GM23338 (cell line): ENCODE measurements around the gene TFB1M. TPM values are rescaled to one million over a fixed set of nuclear protein-coding genes. Genes with fewer than 3 reads are reported as not detected.

Experiments
- ATAC-seq: fragments of 200-7000 bp; cut with Tn5 transposase; 3 replicates; pipeline ENCODE4 v1.9.1; 2020
- DNase-seq: peaks from one replicate; pipeline ENCODE4 v3.0.0-alpha.2; 2015; ENCODE audit warnings: low spot score
- H2AFZ ChIP-seq: fragments of 200-600 bp; sonication (generic); 2 replicates; pipeline ENCODE4 v1.8.0; 2016; ENCODE audit warnings: antibody characterized with exemption, mild to moderate bottlenecking, moderate library complexity
- H3F3A ChIP-seq: fragments of 200-600 bp; sonication (generic); replicated peaks from 2 replicates; pipeline ENCODE4 v1.8.0; 2017; ENCODE audit warnings: antibody characterized with exemption, mixed run types, low read depth
- H3K27ac ChIP-seq: fragments of 200-600 bp; sonication (generic); 2 replicates; pipeline ENCODE4 v1.6.1; 2016; ENCODE audit warnings: low read depth
- H3K27me3 ChIP-seq: fragments of 200-600 bp; sonication (generic); 2 replicates; pipeline ENCODE4 v1.8.0; 2016; ENCODE audit warnings: mild to moderate bottlenecking, mixed run types, moderate library complexity; ENCODE audit not compliant: insufficient read depth
- H3K36me3 ChIP-seq: fragments of 200-600 bp; sonication (generic); 2 replicates; pipeline ENCODE4 v1.8.0; 2016; ENCODE audit warnings: mild to moderate bottlenecking; ENCODE audit not compliant: insufficient read depth
- H3K4me1 ChIP-seq: fragments of 200-600 bp; sonication (generic); 2 replicates; pipeline ENCODE4 v1.8.0; 2016; ENCODE audit warnings: mild to moderate bottlenecking, moderate library complexity; ENCODE audit not compliant: insufficient read depth
- H3K4me2 ChIP-seq: fragments of 200-600 bp; sonication (generic); 2 replicates; pipeline ENCODE4 v1.7.1; 2017; ENCODE audit warnings: mixed run types
- H3K4me3 ChIP-seq: fragments of 200-600 bp; sonication (generic); 2 replicates; pipeline ENCODE4 v1.6.1; 2016; ENCODE audit warnings: mixed run types
- H3K79me2 ChIP-seq: fragments of 200-600 bp; sonication (generic); replicated peaks from 2 replicates; pipeline ENCODE4 v1.8.0; 2017; ENCODE audit warnings: mild to moderate bottlenecking; ENCODE audit not compliant: insufficient read depth
- H3K9me2 ChIP-seq: fragments of 200-600 bp; sonication (generic); 2 replicates; pipeline ENCODE4 v1.8.0; 2017; ENCODE audit not compliant: insufficient read depth
- H4K20me1 ChIP-seq: fragments of 200-600 bp; sonication (generic); replicated peaks from 2 replicates; pipeline ENCODE4 v1.8.0; 2017; ENCODE audit warnings: mild to moderate bottlenecking; ENCODE audit not compliant: insufficient read depth
- H3K27ac Mint-ChIP-seq: 2 replicates; pipeline ENCODE4 v1.8.0; 2020; ENCODE audit warnings: inconsistent platforms, mild to moderate bottlenecking, moderate library complexity, mixed read lengths
- H3K27me3 Mint-ChIP-seq: 3 replicates; pipeline ENCODE4 v1.8.0; 2022; ENCODE audit warnings: low read depth, mild to moderate bottlenecking, moderate library complexity, mixed read lengths, inconsistent platforms; ENCODE audit not compliant: insufficient read depth, poor library complexity
- H3K36me3 Mint-ChIP-seq: 3 replicates; pipeline ENCODE4 v1.8.0; 2021; ENCODE audit warnings: low read depth, mild to moderate bottlenecking, inconsistent platforms, moderate library complexity, mixed read lengths
- H3K4me1 Mint-ChIP-seq: 3 replicates; pipeline ENCODE4 v1.8.0; 2020; ENCODE audit warnings: mild to moderate bottlenecking, inconsistent platforms, mixed read lengths
- H3K4me3 Mint-ChIP-seq: 3 replicates; pipeline ENCODE4 v1.8.0; 2021; ENCODE audit warnings: moderate library complexity, mild to moderate bottlenecking, inconsistent platforms, mixed read lengths
- H3K9me3 Mint-ChIP-seq: 3 replicates; pipeline ENCODE4 v1.8.0; 2020; ENCODE audit warnings: moderate library complexity, mild to moderate bottlenecking, inconsistent platforms, mixed read lengths
- ZNF114 ChIP-seq: fragments of 250-450 bp; sonication (Bioruptor Pico); IDR thresholded peaks from 2 replicates; pipeline ENCODE4 v1.5.0; 2020; ENCODE audit warnings: mild to moderate bottlenecking, moderate library complexity
- ZNF331 ChIP-seq: fragments of 250-450 bp; sonication (Bioruptor Pico); IDR thresholded peaks from 2 replicates; pipeline ENCODE4 v1.5.0; 2020; ENCODE audit warnings: low read depth, mild to moderate bottlenecking, moderate library complexity
- polyA plus RNA-seq: library from polyadenylated mRNA; unstranded; fragments of >200 nt; fragmentation: Nextera tagmentation; extraction: Ambion mirVana; gene quantifications from 2 replicates; pipeline ENCODE4 v1.2.1, GENCODE V29; 2016
- total RNA-seq: library from RNA; depleted of rRNA; stranded (reverse); fragments of >200 nt; shearing (Covaris generic); gene quantifications from 2 replicates; pipeline ENCODE4 v1.2.3, GENCODE V29; 2014
- TF ChIP-seq, protein P1 (sequence below): IDR thresholded peaks from 2 replicates; pipeline ENCODE4 v1.6.1; 2016; ENCODE audit warnings: antibody characterized with exemption
- TF ChIP-seq, protein P2 (sequence below), 2 experiments: fragments of 200-600 bp in 1 of 2; sonication (generic) in 1 of 2; conservative IDR thresholded peaks; 2 replicates each; pipeline versions ENCODE4 v1.5.1 to v1.6.1; 2016 to 2017; ENCODE audit warnings: antibody characterized with exemption in 2 of 2, low read depth in 2 of 2, mild to moderate bottlenecking in 2 of 2, moderate library complexity in 1 of 2
- TF ChIP-seq, protein P3 (sequence below): fragments of 250-450 bp; sonication (Bioruptor Pico); IDR thresholded peaks from 2 replicates; pipeline ENCODE4 v1.5.0; 2020; ENCODE audit warnings: mild to moderate bottlenecking, moderate library complexity

Gene TFB1M
- total and polyA plus RNA-seq, 2 experiments from 2014 or later, result 51.1 to 66.9 TPM

DNA sequence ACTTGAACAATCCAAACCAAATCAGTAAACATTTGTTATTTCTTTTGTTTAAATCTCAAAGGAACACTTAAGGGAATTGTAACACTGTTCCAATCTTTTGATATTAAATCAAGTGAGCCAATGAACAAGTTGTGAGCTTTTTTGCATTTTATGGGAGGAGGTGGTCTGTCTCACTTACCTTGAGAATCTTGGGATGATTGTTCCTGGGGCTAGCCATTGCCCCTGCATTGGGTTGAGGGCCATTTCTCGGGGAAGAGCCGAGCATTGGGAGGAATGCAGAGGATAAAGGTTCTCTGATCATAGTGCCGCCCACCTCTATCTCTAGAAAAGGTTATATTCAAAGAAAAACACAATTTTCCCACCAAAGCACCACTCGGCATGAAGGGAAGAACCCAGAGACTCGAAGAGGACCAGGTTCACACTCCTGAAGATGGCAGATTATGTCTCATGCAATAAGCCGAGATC lies 13.8 kb upstream of the TFB1M start:
- H3K36me3 Mint-ChIP-seq, result no peaks in the 10 kb centered on the region
- H3F3A ChIP-seq, result no peaks in the 10 kb centered on the region
- peaks cover 6% of the 10 kb centered on the region; the same call in 1 of the 2 replicates for H3K4me1 ChIP-seq
- H3K9me3 Mint-ChIP-seq, result no peaks in the 10 kb centered on the region
- peak overlapping the region; percentile 37; the same call in 1 of the 2 replicates for H3K27ac Mint-ChIP-seq
- ATAC-seq (no peak), DNase-seq (peak; percentile 2)
- no peaks in the 10 kb centered on the region for H3K27me3 Mint-ChIP-seq
- peak overlapping the region; percentile 53 for H2AFZ ChIP-seq
- no peaks in the 10 kb centered on the region for H3K36me3 ChIP-seq
- peaks cover 13% of the 10 kb centered on the region for H3K4me1 Mint-ChIP-seq
- no peak overlapping the region for H3K27ac ChIP-seq
- no peaks in the 10 kb centered on the region for H3K27me3 ChIP-seq
- H3K4me3 Mint-ChIP-seq, result no peak overlapping the region
- no peaks in the 10 kb centered on the region for H3K9me2 ChIP-seq
- H3K4me3 ChIP-seq, result no peak overlapping the region
- no peaks in the 10 kb centered on the region for H4K20me1 ChIP-seq
- H3K4me2 ChIP-seq, result no peak overlapping the region
- no peaks in the 10 kb centered on the region for H3K79me2 ChIP-seq
- TF ChIP-seq ZNF331 (CRISPR knock-in tag) (no peak), ZNF114 (no peak)
- TF ChIP-seq, protein P1, sequence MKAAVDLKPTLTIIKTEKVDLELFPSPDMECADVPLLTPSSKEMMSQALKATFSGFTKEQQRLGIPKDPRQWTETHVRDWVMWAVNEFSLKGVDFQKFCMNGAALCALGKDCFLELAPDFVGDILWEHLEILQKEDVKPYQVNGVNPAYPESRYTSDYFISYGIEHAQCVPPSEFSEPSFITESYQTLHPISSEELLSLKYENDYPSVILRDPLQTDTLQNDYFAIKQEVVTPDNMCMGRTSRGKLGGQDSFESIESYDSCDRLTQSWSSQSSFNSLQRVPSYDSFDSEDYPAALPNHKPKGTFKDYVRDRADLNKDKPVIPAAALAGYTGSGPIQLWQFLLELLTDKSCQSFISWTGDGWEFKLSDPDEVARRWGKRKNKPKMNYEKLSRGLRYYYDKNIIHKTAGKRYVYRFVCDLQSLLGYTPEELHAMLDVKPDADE, result no peak

DNA sequence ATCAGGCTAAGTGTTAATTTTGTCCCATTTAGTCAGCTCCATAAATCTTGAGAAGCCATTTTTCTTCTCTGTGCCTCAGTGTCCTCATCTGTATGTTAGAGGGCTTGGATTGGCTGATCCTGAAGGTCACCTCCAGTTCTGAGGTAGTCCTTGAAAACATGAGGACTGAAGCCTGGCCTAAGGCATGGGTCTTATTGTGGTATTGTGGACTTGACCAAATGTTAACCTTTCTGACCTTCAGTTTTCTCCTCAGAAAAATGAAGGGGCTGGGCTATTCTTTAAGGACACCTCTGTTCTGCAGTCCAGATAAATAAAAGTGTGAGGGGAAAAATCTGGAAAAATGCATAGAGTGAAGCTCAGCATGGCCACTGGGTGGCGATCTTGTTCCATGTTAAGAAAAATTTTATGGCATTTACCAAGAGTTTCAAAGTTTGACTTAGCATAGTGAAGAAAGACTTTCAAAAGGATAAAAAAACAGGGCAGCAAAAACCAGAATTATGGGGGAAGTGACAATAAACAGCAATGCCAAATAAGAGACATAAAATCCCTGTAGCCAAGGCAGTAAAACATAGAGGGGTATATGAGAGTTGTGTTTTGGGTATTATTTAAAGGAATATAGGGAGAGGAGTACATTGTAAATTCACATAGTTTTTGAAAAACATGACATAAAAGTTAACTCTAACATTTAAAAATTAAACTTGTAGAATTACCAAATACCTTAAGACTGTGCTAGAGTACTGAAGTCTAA lies 13.2 kb upstream of the TFB1M start:
- peak; percentile 50 for ATAC-seq
- Mint-ChIP-seq H3K4me1 (peaks cover 13% of the 10 kb centered on the region), H3K4me3 (no peak overlapping the region), H3K36me3 (no peaks in the 10 kb centered on the region), H3K27me3 (no peaks in the 10 kb centered on the region), H3K9me3 (no peaks in the 10 kb centered on the region), H3K27ac (no peak overlapping the region)
- H3K4me1 ChIP-seq, result peaks cover 6% of the 10 kb centered on the region; the same call in 1 of the 2 replicates
- H3F3A ChIP-seq, result no peaks in the 10 kb centered on the region
- H3K4me2 ChIP-seq, result no peak overlapping the region
- no peaks in the 10 kb centered on the region for H3K9me2 ChIP-seq
- H3K27ac ChIP-seq, result no peak overlapping the region
- no peaks in the 10 kb centered on the region for H3K36me3 ChIP-seq
- no peaks in the 10 kb centered on the region for H4K20me1 ChIP-seq
- H3K79me2 ChIP-seq, result no peaks in the 10 kb centered on the region
- TF ChIP-seq, protein P2, sequence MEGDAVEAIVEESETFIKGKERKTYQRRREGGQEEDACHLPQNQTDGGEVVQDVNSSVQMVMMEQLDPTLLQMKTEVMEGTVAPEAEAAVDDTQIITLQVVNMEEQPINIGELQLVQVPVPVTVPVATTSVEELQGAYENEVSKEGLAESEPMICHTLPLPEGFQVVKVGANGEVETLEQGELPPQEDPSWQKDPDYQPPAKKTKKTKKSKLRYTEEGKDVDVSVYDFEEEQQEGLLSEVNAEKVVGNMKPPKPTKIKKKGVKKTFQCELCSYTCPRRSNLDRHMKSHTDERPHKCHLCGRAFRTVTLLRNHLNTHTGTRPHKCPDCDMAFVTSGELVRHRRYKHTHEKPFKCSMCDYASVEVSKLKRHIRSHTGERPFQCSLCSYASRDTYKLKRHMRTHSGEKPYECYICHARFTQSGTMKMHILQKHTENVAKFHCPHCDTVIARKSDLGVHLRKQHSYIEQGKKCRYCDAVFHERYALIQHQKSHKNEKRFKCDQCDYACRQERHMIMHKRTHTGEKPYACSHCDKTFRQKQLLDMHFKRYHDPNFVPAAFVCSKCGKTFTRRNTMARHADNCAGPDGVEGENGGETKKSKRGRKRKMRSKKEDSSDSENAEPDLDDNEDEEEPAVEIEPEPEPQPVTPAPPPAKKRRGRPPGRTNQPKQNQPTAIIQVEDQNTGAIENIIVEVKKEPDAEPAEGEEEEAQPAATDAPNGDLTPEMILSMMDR (conservative IDR thresholded peaks at IDR 0.05; ENCODE audit: low read depth in 2 of 2), result peak; percentile 82 to 90
- TF ChIP-seq, protein P3, sequence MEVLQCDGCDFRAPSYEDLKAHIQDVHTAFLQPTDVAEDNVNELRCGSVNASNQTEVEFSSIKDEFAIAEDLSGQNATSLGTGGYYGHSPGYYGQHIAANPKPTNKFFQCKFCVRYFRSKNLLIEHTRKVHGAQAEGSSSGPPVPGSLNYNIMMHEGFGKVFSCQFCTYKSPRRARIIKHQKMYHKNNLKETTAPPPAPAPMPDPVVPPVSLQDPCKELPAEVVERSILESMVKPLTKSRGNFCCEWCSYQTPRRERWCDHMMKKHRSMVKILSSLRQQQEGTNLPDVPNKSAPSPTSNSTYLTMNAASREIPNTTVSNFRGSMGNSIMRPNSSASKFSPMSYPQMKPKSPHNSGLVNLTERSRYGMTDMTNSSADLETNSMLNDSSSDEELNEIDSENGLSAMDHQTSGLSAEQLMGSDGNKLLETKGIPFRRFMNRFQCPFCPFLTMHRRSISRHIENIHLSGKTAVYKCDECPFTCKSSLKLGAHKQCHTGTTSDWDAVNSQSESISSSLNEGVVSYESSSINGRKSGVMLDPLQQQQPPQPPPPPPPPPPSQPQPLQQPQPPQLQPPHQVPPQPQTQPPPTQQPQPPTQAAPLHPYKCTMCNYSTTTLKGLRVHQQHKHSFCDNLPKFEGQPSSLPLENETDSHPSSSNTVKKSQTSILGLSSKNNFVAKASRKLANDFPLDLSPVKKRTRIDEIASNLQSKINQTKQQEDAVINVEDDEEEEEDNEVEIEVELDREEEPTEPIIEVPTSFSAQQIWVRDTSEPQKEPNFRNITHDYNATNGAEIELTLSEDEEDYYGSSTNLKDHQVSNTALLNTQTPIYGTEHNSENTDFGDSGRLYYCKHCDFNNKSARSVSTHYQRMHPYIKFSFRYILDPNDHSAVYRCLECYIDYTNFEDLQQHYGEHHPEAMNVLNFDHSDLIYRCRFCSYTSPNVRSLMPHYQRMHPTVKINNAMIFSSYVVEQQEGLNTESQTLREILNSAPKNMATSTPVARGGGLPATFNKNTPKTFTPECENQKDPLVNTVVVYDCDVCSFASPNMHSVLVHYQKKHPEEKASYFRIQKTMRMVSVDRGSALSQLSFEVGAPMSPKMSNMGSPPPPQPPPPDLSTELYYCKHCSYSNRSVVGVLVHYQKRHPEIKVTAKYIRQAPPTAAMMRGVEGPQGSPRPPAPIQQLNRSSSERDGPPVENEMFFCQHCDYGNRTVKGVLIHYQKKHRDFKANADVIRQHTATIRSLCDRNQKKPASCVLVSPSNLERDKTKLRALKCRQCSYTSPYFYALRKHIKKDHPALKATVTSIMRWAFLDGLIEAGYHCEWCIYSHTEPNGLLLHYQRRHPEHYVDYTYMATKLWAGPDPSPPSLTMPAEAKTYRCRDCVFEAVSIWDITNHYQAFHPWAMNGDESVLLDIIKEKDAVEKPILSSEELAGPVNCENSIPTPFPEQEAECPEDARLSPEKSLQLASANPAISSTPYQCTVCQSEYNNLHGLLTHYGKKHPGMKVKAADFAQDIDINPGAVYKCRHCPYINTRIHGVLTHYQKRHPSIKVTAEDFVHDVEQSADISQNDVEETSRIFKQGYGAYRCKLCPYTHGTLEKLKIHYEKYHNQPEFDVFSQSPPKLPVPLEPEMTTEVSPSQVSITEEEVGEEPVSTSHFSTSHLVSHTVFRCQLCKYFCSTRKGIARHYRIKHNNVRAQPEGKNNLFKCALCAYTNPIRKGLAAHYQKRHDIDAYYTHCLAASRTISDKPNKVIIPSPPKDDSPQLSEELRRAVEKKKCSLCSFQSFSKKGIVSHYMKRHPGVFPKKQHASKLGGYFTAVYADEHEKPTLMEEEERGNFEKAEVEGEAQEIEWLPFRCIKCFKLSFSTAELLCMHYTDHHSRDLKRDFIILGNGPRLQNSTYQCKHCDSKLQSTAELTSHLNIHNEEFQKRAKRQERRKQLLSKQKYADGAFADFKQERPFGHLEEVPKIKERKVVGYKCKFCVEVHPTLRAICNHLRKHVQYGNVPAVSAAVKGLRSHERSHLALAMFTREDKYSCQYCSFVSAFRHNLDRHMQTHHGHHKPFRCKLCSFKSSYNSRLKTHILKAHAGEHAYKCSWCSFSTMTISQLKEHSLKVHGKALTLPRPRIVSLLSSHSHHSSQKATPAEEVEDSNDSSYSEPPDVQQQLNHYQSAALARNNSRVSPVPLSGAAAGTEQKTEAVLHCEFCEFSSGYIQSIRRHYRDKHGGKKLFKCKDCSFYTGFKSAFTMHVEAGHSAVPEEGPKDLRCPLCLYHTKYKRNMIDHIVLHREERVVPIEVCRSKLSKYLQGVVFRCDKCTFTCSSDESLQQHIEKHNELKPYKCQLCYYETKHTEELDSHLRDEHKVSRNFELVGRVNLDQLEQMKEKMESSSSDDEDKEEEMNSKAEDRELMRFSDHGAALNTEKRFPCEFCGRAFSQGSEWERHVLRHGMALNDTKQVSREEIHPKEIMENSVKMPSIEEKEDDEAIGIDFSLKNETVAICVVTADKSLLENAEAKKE (CRISPR knock-in tag), result no peak
- no peak overlapping the region for H3K4me3 ChIP-seq
- peak; percentile 77 for DNase-seq
- no peak overlapping the region for H2AFZ ChIP-seq
- H3K27me3 ChIP-seq, result no peaks in the 10 kb centered on the region
